NCI-H774 (cell line): ENCODE results near the gene KDM2B.
A peak's percentile ranks its signal among the peaks of the same experiment; 100 is the strongest.
"Not testable (repeated sequence)": the region's sequence is repeated elsewhere in the genome, so short reads cannot be mapped to it uniquely, and the experiment has no call there.

Experiments used
- DNase-seq: peaks from one replicate; lab custom pipeline; 2025; lab: John Stamatoyannopoulos, UW

KDM2B gene

DNA sequence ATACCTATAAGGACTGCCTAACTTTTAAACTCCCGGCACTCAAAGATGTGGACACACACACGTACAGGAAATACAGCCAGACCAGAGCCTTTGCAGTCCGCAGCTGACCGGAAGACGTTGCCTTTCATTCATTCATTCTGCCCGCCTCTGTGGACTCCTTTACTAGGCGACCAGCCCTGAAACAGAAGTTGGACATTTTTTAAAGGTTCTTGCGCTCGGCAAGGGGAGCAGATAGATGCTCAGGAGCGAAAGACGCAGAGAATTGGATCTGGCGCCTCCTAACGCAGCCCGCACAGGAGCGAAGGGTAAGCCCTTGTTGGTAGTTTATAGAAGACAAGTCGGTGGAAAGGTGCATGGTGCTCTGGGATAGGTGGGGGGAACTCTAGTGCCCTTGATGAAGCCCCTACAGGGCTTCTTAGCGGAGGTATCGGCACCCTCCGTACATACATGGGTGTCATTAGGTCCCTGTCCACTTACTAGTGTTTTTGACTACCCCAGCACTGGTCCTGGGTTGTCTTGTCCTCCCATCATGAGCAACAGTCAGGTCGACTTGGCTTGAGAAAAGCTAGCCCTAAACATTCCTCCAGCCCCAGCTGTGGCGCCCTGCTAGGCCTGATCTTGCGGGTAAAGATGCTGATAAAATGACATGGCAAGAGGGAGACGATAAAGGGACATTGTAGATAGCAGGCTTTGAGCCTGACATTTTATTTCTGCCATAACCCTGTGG is at the start of gene KDM2B:
KDM2B (minus strand) TSS at position 65 of the 727 bp plus-strand sequence. CDS start 112 bp downstream, outside the sequence.
- peak; percentile 53 for DNase-seq

DNA sequence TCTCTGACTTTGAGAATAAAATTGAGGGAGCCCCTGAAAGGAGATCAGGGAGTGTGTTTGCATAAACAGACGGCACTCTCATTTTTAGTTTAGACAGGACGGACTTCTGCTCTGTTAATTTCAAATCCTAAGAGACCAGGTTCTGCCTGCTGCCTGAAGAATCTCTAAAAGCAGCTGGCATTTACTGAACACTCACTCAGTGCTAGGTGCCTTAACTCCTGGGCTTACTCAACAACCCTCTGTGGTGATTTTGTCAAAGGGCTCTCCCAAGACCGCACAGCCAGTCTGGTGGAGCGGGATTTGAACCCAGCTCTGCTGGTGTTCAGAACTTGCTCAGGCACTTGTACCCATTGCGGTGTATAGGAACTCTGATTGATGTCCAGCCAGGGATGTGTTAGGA is 47.7 kb upstream of the KDM2B start:
- no peak for DNase-seq

DNA sequence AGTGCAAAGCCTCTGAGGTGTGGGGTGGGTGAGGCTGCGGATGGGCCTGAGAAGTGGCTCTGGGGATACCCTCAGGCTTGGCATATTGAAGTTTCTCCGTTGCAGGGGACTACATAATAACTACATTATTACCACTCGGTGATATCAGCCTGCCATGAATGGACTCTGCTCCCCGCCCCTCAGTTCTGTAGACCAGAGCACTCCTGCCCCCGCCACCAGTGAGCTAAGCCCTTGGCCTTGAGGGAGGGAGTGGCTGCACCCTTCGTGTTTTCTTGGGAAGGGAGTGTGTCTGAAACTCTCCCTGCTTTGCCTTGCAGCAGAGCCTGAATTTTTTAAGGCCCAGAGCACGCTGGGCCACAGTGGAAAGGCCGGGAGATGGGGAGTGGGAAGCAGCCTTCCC is 47.2 kb upstream of the KDM2B start:
- DNase-seq = no peak

DNA sequence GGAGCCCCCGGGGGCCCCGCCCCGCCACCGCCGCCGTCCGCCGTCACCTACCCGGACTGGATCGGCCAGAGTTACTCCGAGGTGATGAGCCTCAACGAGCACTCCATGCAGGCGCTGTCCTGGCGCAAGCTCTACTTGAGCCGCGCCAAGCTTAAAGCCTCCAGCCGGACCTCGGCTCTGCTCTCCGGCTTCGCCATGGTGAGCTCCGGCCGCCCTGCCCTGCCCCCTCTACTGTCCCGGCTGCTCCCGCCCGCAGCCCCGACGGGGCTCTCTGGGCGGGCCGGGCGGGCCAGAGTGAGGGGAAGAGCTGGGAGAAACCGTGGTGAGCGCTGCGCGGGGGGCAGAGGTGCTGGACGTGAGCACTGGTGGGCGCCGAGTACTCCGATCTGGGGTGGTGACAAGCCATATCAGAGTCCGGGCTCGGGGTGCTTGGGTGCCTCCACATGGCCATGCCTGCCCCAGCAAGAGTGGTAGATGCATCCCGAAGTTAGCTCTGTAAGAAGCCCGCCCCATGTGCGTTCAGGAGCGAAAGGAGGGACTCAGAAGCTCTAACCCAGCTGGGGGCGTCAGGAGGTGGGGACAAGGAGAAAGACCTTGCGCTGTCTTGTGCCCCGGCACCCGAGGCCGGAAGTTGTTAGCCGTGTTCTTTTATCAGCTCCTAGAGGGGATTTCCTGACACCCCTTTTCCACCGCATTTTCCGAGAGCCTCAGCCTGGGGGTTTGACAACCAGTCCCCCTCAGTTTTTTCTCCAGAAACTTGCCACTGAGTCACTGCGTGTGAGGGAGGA is 46.2 kb upstream of the KDM2B start:
- DNase-seq = no peak

DNA sequence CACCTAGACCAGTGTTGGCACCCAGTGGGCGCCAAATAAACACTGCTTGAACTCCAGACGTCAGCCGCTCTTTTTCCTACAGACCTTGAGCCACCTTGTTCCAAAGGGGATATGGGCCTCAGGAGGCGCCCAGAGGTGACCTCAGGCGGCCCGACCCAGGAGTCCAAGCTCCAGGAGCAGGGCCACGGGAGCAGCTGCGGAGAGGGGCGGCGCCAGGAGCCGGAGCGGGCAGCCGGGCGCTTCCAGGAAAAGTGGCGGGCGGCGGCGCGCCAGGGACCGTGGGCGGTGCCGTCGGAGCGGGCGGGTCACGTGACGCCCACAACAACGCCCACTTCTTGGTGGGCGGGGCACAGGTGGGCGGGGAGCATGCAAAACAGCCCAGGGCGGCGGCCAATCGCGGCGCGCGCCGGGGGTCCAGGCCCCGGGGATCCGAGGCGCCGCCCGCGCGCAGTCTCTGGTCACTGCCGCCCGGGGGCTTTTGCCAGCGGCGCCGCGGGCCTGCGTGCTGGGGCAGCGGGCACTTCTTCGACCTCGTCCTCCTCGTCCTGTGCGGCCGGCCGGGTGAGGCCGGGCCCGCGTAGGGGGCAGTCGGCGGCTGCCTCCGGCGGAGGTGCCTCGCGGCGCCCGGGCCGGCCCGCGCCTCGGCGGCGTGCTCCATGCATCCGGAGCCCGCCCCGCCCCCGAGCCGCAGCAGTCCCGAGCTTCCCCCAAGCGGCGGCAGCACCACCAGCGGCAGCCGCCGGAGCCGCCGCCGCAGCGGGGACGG is 45.4 kb upstream of the KDM2B start, which contains the start of gene ORAI1:
ORAI1 (plus strand) TSS at position 444 of the 766 bp plus-strand sequence.
- DNase-seq = peak; percentile 97

DNA sequence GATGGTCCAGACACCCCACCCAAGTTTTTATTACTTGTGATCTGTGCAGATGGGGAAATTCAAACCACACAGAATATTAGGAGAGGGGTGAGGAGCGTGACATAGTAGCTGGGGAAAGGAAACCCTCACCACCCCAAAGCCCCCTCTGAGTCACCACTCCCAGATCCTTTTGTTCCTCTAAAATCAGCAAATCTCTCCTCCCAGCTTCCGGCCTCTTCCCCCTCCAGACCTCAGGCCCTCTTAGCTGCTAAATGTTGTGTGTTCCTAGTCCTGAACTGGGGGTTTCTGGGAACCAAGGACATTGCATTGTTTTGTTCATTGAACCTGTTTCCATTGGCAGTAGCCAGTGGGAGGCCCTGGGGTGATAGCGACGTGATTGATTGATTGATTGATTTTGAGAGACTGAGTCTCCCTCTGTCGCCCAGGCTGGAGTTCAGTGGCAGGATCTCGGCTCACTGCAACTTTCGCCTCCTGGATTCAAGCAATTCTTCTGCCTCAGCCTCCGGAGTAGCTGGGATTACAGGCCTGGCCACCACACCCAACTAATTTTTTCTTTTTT is 39.6 kb upstream of the KDM2B start:
- no peak for DNase-seq

DNA sequence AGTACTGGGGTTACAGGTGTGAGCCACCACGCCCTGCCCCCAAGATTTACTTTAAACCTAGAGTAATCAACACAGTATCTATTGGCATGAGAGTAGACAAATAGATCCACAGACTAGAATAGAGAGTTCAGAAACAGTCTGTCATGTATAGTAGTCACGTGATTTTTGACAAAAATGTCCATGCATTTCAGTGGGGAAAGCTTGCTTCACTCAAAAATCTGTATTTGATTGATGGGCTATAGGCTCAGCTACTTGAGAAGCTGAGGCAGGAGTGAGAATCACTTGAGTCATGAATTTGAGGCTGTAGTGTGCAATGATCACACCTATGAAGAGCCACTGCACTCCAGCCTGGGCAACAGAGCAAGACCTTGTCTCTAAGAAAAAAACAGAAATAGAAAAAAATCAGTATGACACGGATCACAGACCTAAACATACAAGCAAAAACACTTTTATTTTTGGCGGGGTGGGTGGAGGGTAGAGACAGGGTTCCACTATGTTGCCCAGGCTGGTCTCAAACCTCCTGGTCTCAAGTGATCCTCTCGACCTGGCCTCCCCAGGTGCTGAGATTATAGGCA is 37.9 kb upstream of the KDM2B start:
- no peak for DNase-seq

DNA sequence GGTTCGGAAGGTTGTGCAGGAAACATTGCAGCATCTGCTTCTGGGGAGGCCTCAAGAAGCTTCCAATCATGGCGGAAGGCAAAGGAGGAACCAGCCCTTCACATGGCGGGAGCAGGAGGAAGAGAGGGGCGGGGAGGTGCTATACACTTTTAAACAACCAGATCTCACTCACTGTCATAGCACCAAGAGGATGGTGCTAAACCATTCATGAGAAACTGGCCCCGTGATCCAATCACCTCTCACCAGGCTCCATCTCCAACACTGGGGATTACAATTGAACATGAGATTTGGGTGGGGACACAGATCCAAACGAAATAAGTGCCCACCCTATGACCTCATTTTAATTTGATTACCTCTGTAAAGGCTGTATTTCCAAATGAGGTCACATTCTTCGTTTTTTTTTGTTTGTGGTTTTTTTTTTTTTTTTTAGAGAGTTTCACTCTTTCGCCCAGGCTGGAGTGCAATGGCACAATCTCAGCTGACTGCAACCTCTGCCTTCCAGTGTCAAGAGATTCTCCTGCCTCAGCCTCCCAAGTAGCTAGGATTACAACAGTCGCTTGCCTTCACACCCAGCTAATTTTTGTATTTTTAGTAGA is 34.1 kb upstream of the KDM2B start:
- no peak for DNase-seq

DNA sequence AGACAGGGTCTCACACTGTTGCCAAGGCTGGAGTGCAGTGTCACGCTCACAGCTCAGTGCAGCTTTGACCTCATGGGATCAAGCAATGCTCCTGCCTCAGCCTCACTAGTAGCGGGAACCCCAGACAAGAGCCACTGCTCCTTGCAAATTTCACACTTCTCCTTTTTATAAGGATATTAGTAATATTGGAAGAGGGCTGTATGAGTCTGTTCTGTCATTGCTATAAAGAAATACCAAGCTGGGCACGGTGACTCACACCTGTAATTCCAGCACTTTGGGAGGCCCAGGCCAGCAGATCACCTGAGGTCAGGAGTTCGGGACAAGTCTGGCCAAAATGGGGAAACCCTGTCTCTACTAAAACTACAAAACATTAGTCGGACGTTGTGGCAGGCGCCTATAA is 32.6 kb upstream of the KDM2B start:
- DNase-seq = no peak

DNA sequence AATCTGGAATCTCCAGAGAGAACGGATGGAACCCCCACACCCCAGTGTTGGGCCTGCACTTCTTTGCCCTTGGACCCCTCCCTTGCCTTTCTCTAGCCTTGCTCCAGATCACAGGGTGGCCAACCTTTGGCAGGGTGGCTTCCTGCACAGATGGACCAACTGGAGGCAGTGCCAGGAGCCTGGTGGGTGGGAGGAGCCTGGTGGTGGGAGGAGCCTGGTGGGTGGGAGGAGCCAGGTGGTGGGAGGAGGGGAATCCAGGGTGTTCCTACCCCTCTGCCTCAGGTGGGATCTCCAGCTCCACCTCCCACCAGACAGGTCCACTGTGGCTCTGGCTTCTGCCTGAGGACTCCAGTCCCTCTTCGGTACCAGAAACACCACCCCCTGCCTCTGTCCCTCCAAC is 30.5 kb upstream of the KDM2B start:
- DNase-seq = peak; percentile 28

DNA sequence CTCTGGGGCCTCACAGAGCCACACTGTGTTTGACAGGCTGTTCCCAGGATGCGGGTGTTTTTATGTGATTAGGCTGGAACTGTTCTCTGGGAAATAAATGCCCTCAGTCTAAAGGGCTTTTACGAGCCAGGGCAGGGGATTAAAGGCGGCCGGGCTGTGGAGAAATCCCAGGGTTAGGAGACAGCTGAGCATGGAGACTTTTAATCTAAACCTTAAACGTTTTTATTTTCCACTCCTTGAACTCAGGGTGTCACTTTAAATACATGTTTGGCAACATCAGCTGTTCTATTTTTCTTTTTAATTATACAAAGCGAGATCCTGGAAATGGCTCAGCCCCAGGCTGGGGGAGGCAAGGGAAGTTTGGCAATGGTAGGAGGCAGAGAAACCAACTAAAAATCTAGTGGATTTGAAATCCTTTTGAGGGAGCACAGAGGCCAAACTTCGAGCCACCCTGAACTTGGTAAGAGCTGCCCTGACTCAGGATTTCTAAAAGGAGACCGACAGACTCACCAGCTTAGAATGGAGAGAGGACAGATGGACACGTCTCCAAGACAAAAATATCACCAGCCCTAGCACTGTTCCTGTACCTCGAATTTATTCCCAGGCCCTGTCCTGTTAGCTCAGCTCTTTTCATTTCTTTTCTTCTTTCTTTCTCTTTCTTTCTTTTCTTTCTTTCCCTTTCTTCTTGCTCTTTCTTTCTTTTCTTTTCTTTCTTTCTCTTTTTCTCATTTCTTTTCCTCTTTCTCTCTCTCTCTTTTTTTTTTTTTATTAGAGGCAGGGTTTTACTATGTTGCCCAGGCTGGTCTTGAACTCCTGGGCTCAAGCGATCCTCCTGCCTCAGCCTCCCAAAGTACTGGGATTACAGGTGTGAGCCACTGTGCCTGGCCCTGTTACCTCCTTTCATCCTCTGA is 29.7 kb upstream of the KDM2B start:
- no peak for DNase-seq

DNA sequence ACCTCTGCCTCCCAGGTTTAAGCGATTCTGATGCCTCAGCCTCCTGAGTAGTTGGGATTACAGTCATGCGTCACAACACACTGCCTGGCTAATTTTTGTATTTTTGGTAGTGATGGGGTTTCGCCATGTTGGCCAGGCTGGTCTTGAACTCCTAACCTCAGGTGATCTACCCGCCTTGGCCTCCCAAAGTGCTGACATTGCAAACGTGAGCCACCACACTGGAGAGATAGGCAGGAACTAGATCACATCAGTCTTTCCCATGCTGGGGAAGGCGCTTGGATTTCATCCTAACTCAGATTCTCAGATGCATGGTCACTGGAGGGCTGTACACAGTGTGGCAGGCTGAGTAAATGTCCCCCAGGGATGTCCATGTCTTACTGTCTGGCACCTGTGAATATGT is 27.5 kb upstream of the KDM2B start:
- no peak for DNase-seq

DNA sequence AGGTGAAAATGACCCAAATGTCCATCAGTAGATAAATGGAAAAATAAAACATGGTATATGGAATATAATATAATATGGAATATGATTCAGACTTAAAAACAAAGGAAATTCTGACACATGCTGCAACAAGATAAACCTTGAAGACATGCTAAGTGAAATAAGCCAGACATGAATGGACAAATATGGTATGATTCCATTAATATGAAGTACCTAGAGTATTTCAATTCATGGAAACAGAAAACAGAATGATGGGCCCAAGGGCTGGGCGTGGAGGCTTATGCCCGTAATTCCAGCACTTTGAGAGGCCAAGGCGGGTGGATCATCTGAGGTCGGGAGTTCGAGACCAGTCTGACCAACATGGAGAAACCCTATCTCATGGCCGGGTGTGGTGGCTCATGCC is 22.8 kb upstream of the KDM2B start:
- no peak for DNase-seq

DNA sequence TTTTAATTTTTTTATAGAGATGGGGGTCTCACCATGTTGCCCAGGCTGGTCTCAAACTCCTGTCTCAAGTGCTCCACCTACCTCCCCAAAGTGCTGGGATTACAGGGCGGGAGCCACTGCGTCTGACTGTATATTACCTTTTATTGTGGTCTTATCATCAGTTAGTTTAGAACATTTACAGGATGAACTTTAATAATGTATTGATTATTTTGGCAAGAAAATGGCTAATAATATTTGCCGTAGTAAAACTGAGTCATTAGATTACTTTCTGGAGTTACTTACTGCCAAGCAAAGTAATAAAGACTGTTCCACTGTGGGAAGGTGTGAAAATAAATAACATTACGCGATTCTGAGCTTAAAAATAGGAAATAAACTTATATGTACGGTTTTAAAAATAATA is 21.9 kb upstream of the KDM2B start:
- DNase-seq = no peak

DNA sequence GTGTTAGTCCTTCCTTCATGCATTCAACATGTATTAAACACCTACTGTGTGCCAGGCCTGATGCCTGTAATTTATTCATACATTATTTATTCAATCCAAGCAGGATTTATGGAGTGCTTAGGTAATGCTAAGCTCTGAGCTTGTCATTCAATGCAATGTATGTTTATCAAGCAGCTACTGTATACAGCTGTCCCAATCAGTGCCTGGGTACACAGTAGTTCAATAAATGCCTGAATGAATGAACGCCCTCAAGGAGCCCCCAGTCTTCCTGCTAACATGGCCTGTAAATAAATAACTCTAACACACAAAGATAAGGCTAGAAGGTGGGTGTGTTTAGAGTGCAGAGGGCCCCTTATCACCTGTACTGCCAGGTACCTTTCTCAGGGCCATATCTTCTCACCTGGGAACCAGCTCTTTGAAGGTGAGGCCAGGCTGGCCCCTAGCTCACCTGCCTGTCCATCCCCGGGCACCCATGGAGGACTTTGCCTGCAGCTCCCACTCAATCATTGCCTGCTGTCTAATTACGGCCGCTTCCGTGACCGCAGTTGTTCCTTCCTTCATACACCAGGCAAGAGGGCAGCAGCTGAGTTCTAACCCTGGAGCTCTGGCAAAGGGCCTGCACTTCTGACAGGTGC is 20.0 kb upstream of the KDM2B start:
- DNase-seq = no peak

DNA sequence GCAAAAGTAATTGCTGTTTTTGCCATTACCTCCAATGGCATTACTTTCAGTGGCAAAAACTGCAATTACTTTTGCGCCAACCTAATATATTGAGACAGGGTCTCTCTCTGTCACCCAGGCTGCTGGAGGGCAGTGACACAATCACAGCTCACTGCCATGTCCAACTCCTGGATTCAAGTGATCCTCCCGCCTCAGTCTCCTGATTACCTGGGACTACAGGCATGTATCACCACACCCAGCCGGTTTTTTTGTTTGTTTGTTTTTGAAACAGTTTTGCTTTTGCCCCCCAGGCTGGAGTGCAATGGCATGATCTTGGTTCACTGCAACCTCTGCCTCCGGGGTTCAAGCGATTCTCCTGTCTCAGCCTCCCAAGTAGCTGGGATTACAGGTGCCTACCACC is 15.7 kb upstream of the KDM2B start:
- DNase-seq = no peak

DNA sequence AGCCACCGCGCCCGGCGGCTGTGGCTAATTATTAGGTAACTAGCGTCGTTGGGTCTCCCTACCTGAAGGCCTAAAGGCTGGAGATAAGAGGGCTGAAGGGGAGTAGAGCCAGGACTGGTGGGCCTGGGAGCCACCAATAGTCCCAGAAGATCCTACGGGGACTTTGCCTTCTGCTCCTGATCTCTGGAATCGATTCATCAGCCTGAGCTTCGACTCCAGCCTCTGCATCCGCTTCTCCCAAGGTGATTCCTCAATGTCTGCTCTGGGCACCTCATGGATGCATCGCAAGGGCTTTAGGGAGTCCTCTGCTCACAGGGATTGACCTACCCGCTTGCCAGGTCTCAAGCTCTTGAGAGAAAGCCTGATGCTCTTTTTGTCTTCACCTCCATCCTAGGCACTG is 14.7 kb upstream of the KDM2B start:
- no peak for DNase-seq

DNA sequence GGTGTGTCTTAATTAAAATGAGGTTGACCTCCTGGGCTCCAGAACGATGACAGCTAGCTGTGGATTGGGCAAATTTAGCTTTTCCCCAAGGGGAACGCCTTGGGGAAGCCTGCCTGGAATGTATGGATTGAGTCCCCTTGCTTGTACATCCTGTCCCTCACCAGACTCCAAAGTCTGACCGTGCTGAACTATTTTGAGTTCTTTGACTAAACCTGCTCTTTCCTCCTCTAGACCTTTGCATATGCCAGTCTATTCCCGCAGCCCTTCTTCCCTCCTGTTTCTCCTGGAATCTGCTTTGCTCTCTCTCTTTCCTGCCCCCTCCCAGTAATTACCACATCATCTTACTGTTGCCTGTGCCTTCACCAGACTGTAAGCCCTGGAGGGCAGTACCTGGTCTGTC is 11.5 kb upstream of the KDM2B start:
- DNase-seq = no peak

DNA sequence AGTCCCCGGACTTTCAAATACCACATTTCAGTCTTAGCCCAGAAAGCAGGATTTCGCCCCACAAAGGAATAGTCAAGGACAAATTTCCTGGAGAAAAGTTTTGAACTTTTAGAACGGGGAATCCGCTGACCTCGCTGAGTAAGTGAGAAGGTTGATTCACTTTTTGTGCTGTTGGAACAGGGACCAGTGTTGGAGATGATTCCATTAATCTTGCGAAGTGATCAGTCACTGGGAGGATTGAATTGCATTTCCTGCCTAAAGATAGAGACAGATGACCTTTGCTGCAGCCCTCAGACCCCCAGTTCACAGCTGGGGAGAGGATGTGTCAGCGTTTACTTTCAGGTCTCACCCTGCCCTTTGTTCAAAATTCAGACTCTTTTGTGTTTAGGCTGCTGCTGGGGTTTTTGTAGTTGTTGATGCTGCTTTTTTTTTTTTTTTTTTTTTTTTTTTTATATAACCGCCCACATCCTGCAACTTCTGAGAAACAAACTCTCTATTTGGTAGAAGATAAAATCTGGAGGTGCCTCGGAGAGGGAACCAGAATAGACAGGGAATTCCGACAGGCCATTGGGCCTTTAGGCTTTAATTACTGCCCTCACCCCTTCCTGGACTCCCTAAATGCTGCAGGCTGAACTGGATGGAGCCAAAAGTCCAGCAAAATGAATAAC is 9.8 kb upstream of the KDM2B start:
- DNase-seq = no peak

DNA sequence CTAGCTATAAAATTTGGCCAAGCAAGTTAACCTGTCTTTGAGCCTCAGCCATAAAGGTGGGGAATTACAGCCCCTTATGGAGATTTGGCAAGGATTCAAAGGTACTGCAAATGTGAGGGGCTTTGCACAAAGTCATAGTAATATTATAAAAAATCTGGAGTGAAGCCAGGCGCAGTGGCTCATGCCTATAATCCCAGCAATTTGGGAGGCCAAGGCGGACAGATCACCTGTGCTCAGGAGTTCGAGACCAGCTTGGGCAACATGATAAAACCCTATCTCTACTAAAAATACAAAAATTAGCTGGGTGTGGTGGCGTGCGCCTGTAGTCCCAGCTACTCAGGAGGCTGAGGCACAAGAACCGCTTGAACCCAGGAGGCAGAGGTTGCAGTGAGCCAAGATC is 4.1 kb upstream of the KDM2B start:
- DNase-seq = not testable (repeated sequence)
